NT2/D1 (cell line): ENCODE results near the gene NACA2.

Experiments
- SUZ12 ChIP-seq: IDR thresholded peaks from 2 replicates; pipeline ENCODE4 v1.6.1; 2011; ENCODE audit not compliant: insufficient read length, insufficient read depth; ENCODE audit errors: extremely low read depth
- YY1 ChIP-seq: IDR thresholded peaks from 2 replicates; pipeline ENCODE4 v1.6.1; 2011; ENCODE audit not compliant: insufficient read length, insufficient read depth
- ZNF274 ChIP-seq: IDR thresholded peaks from 2 replicates; pipeline ENCODE4 v1.6.1; 2011; ENCODE audit warnings: mild to moderate bottlenecking, low read depth, low read length

DNA sequence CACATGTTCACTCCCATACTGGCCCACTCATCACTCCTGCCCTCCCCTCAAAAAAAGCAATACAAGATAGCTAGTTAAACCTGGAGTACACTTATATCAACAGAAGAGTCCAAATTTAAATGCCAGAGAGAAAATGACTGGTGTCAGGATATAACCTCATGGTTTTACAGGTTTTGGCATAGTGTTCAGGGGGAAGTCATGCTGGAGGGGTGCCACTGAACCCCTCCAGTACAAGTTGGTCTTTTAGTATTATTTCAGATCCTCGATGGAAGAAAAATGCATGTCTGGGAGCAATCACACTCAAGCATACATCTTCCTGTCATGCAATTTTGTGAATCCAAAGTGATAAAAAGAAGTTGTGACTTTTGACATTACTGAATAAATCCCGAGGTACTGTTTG is 10.5 kb downstream of the NACA2 start:
- TF ChIP-seq YY1 (no peak), ZNF274 (no peak), SUZ12 (no peak)
